ENCODE measurements around the gene ATG101. TPM values are rescaled to one million over a fixed set of nuclear protein-coding genes. Genes with fewer than 3 reads are reported as not detected.

The ATG101 gene
- total RNA-seq, 1 experiment from 2014 or later: 66.9 TPM

- CTCF ChIA-PET: interaction anchor here (1.0 to 32.1 kb wide), 5 partner anchors 10 to 67 kb away, joined by 3 to 560 read pairs (median 4); partner anchors contain the start of gene SMIM41
- Mint-ChIP-seq H3K4me1 (ENCODE audit: insufficient read depth, unreplicated experiment) (no peaks in the 10 kb centered on the region), H3K4me3 (ENCODE audit: unreplicated experiment) (no peak overlapping the region), H3K27ac (ENCODE audit: low read depth, unreplicated experiment) (no peak overlapping the region), H3K36me3 (ENCODE audit: insufficient read depth, unreplicated experiment) (peaks cover 6% of the 10 kb centered on the region), H3K9me3 (ENCODE audit: unreplicated experiment) (no peaks in the 10 kb centered on the region), H3K27me3 (ENCODE audit: insufficient read depth, unreplicated experiment) (peaks cover 6% of the 10 kb centered on the region)
- POLR2A ChIA-PET: no interaction called here
- no peak for DNase-seq (ENCODE audit: unreplicated experiment)
- intact Hi-C loops (cut with micrococcal nuclease): no loop called here
- TF ChIP-seq CTCF (IDR thresholded peaks at IDR 0.05; ENCODE audit: unreplicated experiment): no peak
- no TSS peak for BruUV-seq (replicated peaks)
Measured at GRCh38 chr12:52060498-52061177, 9.1 kb upstream of the ATG101 start.

GRCh38 chr12:52061470-52062166, 8.2 kb upstream of the ATG101 start:
- H3K27me3 Mint-ChIP-seq (ENCODE audit: insufficient read depth, unreplicated experiment): peaks cover 16% of the 10 kb centered on the region
- H3K9me3 Mint-ChIP-seq (ENCODE audit: unreplicated experiment): no peaks in the 10 kb centered on the region
- ChIA-PET POLR2A (no interaction called here), CTCF (interaction anchor here (0.5 to 32.1 kb wide), 5 partner anchors 11 to 68 kb away, joined by 3 to 560 read pairs (median 4); partner anchors contain the start of gene SMIM41)
- peaks cover 6% of the 10 kb centered on the region for H3K36me3 Mint-ChIP-seq (ENCODE audit: insufficient read depth, unreplicated experiment)
- H3K27ac Mint-ChIP-seq (ENCODE audit: low read depth, unreplicated experiment): no peak overlapping the region
- no peak for DNase-seq (ENCODE audit: unreplicated experiment)
- H3K4me3 Mint-ChIP-seq (ENCODE audit: unreplicated experiment): no peak overlapping the region
- no peak for TF ChIP-seq CTCF (IDR thresholded peaks at IDR 0.05; ENCODE audit: unreplicated experiment)
- no TSS peak for BruUV-seq (replicated peaks)
- no peaks in the 10 kb centered on the region for H3K4me1 Mint-ChIP-seq (ENCODE audit: insufficient read depth, unreplicated experiment)
- intact Hi-C loops (cut with micrococcal nuclease): no loop called here

GRCh38 chr12:52062167-52063081, 7.4 kb upstream of the ATG101 start:
- intact Hi-C loops (cut with micrococcal nuclease): no loop called here
- Mint-ChIP-seq H3K4me1 (ENCODE audit: insufficient read depth, unreplicated experiment) (no peaks in the 10 kb centered on the region), H3K27ac (ENCODE audit: low read depth, unreplicated experiment) (no peak overlapping the region), H3K4me3 (ENCODE audit: unreplicated experiment) (no peak overlapping the region), H3K9me3 (ENCODE audit: unreplicated experiment) (no peaks in the 10 kb centered on the region), H3K36me3 (ENCODE audit: insufficient read depth, unreplicated experiment) (peaks cover 2% of the 10 kb centered on the region), H3K27me3 (ENCODE audit: insufficient read depth, unreplicated experiment) (peaks cover 20% of the 10 kb centered on the region)
- DNase-seq (ENCODE audit: unreplicated experiment): no peak
- no peak for TF ChIP-seq CTCF (IDR thresholded peaks at IDR 0.05; ENCODE audit: unreplicated experiment)
- ChIA-PET POLR2A (no interaction called here), CTCF (interaction anchor here (0.5 to 32.1 kb wide), 3 partner anchors 22 to 70 kb away, joined by 4 to 560 read pairs (median 5); no protein-coding TSS in a partner anchor)
- no TSS peak for BruUV-seq (replicated peaks)
